MG63 (cell line): ENCODE results near the gene PRKCH. TPM values are rescaled to one million over a fixed set of nuclear protein-coding genes. Genes with fewer than 3 reads are reported as not detected.

Source experiments
- total RNA-seq: library from RNA; depleted of rRNA; stranded (reverse); fragments of >200 nt; shearing (Covaris generic); gene quantifications from 2 replicates; pipeline ENCODE4 v1.2.3, GENCODE V29; 2014; ENCODE audit warnings: low replicate concordance; rRNA removed

Gene PRKCH
- total RNA-seq, 1 experiment from 2014 or later: 6.0 TPM

Other genes with a start within 250 kb of the PRKCH start
- gene TMEM30B, start 40.2 kb upstream of the PRKCH start, total RNA-seq: not detected in 2 replicates